GM13976 (cell line): ENCODE results near the gene CAMK1D.

Source experiments
- DNase-seq: peaks from one replicate; pipeline ENCODE4 v3.0.0; 2012; ENCODE audit warnings: low spot score
- CTCF ChIP-seq: IDR thresholded peaks from 2 replicates; pipeline ENCODE4 v1.5.1; 2012; ENCODE audit warnings: borderline replicate concordance, mild to moderate bottlenecking; ENCODE audit not compliant: insufficient read depth; ENCODE audit errors: extremely low read depth, missing control alignments, control extremely low read depth
- in situ Hi-C: fragments of 300-500 bp; cut with MboI; formaldehyde crosslinking; loops from one replicate; pipeline ENCODE4 v1.12.0; 2022; ENCODE audit warnings: low sequenced_read_pairs, mixed read lengths, inconsistent platforms; ENCODE audit not compliant: unreplicated experiment

The CAMK1D gene

DNA sequence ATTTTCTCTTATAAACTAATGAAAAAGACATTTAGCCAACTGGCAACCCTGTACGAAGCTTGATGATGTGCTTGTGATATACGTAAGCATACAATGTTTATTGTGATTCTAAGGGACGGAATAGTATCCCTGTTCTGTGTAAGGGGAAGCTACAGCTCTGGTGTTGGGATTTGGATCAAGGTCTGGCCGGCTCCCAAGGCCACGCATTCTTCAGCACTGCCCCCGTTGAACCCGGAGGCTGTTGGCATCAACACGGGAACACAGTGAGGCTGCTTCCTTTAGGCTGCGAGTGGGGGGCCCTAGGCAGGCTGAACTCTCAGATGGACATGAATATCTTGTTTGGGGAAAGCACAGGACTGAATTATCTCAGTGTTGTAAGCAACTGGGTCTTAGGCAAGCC, 180.6 kb downstream of the CAMK1D start:
- TF ChIP-seq CTCF: no peak
- in situ Hi-C loops: no loop called here
- DNase-seq: no peak

DNA sequence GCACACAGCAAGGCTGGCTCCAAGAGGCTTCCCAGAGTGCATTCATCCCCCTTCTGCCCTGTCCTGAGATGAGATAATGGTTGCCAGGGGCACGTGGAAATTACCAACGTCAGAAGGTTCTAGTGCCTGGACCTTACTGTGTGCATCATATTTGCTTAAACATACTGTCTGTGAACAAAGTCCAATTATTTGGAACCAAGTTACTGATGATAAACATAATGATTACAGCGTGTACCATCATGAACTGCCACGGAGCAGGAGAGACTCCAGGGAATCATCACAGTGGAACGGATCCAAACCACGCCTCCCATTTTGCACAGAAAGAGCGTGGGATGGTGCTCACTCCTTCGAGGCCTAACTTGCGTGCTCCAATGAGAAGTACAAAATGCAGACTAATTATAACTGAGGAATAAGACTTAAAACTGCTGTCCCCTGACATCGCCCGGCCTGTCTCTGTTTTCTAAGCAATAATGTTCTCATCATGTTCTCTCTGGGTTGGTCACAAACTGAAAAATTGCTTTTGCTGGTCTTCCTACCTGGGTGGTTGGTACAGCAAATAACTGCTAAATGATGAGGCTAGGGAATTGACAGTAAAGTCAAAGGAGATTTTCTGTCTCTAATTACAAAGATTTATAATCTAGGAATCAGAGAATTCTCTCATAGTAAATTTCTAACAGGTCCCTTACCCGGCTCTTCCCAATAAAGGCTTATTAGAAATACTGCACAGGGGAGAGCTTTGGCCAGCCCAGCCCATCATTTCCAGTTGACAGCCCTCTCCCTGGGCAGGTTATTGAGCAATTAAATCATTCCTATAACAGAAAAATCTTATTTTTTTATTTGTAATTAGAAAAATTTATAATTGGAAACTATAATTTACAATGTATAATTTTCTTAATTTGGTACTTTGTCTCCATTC, 182.2 kb downstream of the CAMK1D start:
- no peak for DNase-seq
- no peak for TF ChIP-seq CTCF
- in situ Hi-C loops: no loop called here

- TF ChIP-seq CTCF: no peak
- in situ Hi-C loops: no loop called here
- no peak for DNase-seq
Measured at GRCh38 chr10:12533151-12533550, 183.8 kb downstream of the CAMK1D start.

DNA sequence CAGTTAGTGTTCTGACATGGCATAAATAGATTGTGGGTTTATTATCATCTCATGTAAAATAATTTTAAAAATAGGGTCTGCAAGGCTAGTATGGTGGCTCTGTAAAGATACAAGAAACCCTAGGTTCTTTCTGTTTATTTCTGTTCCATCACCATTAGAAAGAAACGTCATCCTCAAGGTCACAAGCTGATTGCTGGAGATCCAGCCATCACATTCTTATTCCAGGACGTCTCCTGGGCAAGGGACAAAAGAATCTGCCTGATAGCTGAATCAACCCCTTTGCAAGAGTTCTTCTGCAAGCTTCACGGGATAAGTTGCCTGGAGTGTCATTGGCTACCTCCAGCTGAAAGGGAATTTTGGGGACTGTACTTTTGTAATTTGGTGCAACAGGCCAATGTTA, 184.4 kb downstream of the CAMK1D start:
- DNase-seq: no peak
- TF ChIP-seq CTCF: no peak
- in situ Hi-C loops: no loop called here

GRCh38 chr10:12534824-12535223, 185.5 kb downstream of the CAMK1D start:
- no peak for DNase-seq
- in situ Hi-C loops: no loop called here
- no peak for TF ChIP-seq CTCF

- in situ Hi-C loops: no loop called here
- DNase-seq: no peak
- no peak for TF ChIP-seq CTCF
Measured at GRCh38 chr10:12535656-12536055, 186.3 kb downstream of the CAMK1D start.
